Measurements from ENCODE around the gene ENTPD1.
A peak's percentile ranks its signal among the peaks of the same experiment; 100 is the strongest.
"Not testable (repeated sequence)": the region's sequence is repeated elsewhere in the genome, so short reads cannot be mapped to it uniquely, and the experiment has no call there.

Gene ENTPD1

DNA sequence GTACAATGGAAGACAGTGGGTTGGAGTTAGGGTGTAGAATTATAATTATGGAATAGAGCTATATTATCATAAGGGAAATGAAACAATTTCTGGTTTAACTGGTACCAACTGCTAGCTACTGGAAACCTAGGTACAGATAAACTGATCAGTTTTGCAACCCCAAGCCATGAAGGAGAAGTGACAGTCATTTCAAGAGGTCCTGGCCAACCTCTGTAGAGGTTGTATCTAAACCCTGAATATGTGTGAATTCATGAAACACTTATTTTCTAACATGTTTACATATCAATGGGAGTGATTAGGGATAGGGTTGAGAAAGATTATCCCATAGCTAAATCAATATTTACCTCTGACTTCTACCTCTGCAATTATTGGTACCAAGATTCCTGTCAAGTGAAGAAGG is 121.9 kb downstream of the ENTPD1 start:
- no peak for DNase-seq
- Mint-ChIP-seq H3K4me3 (no peak overlapping the region), H3K4me1 (no peaks in the 10 kb centered on the region), H3K9me3 (peaks cover 0 to 17% of the 10 kb centered on the region in 2 donors), H3K27me3 (no peaks in the 10 kb centered on the region), H3K27ac (no peak overlapping the region)
- ATAC-seq, result no peak

DNA sequence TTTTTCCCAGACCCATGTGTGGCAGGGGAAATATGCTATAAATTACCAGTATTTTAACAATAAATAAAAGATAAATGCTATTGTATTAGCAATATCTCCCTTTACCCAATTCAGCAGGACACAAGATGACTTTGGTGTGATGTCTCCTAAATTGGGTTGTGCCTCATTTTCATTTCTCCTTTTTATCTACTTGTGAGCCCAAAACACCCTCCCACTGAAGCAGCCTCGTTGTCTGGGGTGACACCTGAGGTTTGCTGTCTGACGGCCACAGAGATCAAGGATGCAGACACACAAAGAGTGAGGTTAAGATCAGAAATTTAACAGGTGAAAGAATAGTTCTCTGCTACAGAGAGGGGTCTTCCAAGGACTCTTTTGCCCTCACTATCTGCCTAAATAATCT is 124.7 kb downstream of the ENTPD1 start:
- DNase-seq (no peak), ATAC-seq (no peak)
- Mint-ChIP-seq H3K27ac (no peak overlapping the region), H3K4me3 (no peak overlapping the region), H3K27me3 (no peaks in the 10 kb centered on the region), H3K9me3 (peaks cover 0 to under 1% of the 10 kb centered on the region in 2 donors), H3K4me1 (no peaks in the 10 kb centered on the region)

DNA sequence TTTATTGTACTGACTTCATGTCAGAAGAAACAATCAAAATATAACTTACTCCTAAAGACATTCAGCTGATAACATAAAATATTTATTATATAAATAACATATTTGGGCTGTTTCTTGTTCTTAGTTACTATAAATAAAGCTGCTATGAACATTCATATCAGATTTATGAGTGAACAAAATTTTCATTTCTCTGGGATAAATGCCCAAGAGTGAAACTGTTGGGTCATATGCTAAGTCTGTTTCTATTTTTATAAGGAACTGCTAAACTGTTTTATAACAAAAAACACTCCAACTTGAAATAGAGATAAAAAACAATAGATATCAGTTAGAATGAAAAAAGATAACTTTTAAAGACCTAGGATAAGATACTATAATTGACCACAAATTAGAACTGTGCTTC is 125.4 kb downstream of the ENTPD1 start:
- no peak overlapping the region for H3K4me3 Mint-ChIP-seq
- H3K9me3 Mint-ChIP-seq, result no peaks in the 10 kb centered on the region
- no peaks in the 10 kb centered on the region for H3K27me3 Mint-ChIP-seq
- H3K4me1 Mint-ChIP-seq, result no peaks in the 10 kb centered on the region
- no peak for DNase-seq
- no peak for ATAC-seq
- no peak overlapping the region for H3K27ac Mint-ChIP-seq

DNA sequence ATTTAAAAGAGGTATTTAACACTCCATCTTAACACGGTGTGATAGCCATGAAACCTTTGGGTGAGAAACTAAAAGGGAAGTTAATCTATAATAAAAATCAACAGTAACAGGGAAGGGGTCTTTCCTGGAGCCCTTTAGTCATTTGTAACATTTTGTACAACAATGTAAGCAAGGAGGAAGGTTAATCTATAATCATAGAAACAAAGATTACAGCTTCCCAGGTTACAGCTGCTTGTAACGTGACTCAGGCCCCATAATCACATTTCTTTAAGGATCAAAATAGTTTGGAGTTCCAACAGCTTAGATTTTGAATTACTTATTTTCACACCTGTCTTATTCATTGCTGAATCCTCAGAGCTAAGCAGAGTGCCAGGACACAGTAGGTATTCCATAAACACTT is 133.9 kb downstream of the ENTPD1 start:
- Mint-ChIP-seq H3K4me1 (no peaks in the 10 kb centered on the region), H3K4me3 (no peak overlapping the region), H3K27ac (no peak overlapping the region), H3K27me3 (no peaks in the 10 kb centered on the region), H3K9me3 (no peaks in the 10 kb centered on the region)
- DNase-seq, result no peak
- no peak for ATAC-seq

GRCh38 chr10:95896071-95896850 is 140.3 kb downstream of the ENTPD1 start:
- Mint-ChIP-seq H3K4me1 (no peaks in the 10 kb centered on the region), H3K27me3 (no peaks in the 10 kb centered on the region), H3K27ac (peak overlapping the region in 1 of 2 donors; percentile 62), H3K4me3 (no peak overlapping the region), H3K9me3 (no peaks in the 10 kb centered on the region)
- DNase-seq (no peak), ATAC-seq (no peak)

DNA sequence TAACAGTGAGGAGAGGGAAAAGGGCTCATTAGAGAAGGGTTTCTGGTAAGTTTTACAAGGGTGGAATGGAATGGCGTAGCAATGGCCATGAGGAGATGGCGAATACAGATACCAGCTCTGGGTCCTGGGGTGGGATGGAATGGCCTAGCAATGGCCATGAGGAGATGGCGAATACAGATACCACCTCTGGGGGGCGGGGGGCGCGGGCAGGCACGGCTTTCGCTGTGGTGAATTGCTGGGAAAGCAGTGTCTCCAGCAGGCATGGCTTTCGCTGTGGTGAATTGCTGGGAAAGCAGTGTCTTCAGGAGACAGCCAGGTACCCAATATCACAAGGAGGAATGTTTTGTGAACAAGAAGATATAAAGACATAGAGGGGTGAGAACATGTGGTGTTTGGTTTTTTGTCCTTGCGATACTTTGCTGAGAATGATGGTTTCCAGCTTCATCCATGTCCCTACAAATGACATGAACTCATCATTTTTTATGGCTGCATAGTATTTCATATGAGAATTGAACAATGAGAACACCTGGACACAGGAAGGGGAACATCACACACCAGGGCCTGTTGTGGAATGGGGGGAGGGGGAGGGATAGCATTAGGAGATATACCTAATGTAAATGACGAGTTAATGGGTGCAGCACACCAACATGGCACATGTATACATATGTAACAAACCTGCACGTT is 150.1 kb downstream of the ENTPD1 start:
- not testable (repeated sequence) for H3K27ac Mint-ChIP-seq, ATAC-seq, H3K9me3 Mint-ChIP-seq, DNase-seq, H3K27me3 Mint-ChIP-seq
- Mint-ChIP-seq H3K4me3 (peak overlapping the region in 1 of 2 donors; percentile 19), H3K4me1 (peaks cover 17% of the 10 kb centered on the region)

DNA sequence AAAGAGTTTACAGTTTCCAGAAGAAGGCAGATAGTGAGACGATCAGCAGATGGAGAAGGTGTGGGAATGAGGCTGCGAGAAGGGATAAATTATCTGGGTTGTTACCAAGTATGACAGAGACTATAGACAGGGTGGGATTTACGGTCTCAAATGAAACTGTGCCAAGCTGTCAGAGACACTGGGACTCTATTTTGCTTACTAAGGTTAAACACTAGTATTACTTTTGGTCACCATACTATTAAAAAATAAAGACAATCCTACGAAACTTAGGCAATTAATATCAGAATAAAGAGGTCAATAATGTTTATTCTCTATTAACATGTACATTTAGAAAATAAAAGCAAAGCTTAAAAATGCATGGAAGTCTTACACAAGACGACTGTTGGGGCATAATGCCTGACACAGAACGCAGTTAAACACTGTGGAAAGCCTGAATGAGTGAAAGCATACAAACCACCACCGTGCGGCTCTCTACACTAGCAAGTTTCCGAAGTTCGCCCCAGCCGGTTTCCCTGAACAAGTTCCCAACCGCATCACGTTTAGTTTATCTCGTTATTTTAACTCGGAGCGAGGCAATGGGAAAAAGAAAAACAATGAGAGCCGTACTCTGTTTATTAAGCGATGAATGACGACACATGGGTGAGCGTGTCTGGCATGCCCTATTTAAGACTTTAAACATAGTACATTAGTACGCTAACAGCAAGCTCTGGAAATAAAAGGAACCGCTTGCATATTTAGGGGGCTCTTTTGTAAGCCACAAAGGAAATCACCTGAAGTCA is 150.9 kb downstream of the ENTPD1 start:
- DNase-seq, result peak in 1 of 2 donors; percentile 33
- peak; percentile 64 for ATAC-seq
- no peaks in the 10 kb centered on the region for H3K9me3 Mint-ChIP-seq
- H3K4me1 Mint-ChIP-seq, result peaks cover 17% of the 10 kb centered on the region
- peak overlapping the region; percentile 93 to 96 for H3K4me3 Mint-ChIP-seq
- H3K27ac Mint-ChIP-seq, result peak overlapping the region in 1 of 2 donors; percentile 49
- H3K27me3 Mint-ChIP-seq, result no peaks in the 10 kb centered on the region

DNA sequence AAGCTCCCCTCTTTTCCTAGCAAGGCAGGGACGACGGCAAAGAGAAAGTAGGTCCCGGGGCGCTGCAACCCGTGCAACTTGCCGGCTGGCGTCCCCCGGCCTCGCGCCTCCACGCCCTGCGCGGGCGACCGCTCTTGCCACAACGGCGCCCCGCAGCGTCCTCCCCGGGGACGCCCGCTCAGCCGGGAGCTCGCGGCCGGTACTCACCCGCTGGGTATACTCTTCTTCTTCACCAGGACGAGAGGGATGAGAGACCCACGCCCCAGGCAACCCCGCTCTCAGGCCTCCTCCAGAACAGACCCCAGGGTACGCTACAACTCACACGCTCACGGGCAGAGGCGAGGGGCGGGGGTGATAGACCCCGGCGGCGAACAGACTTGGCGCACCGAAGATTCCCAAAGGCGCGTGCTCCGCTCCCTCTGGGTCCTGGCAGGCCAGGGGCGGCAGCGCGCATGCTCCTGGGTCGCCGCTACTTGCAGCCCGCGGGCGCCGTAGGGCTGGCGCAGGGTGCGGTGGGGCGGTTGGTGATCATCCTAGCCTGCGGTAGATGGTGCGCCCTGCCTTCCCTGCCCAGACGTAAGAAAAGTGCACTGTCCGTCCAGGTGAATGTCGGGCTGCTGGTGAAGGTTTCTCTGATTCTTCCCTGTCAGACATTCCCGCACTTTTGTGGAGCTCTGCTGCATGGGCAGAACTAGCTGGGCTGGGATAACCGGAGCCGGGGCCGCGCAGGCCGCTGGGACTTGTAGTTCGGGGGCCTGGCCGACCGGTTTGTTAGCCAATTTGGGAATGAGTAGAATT is 151.7 kb downstream of the ENTPD1 start, which contains the start of gene CC2D2B:
TSS of gene CC2D2B (plus strand) at position 520 of the 798 bp plus-strand sequence. CDS start 3,349 bp downstream, outside the sequence.
- ATAC-seq, result peak; percentile 92
- DNase-seq, result peak; percentile 70
- Mint-ChIP-seq H3K4me1 (peaks cover 17% of the 10 kb centered on the region), H3K27me3 (no peaks in the 10 kb centered on the region), H3K4me3 (peak within 1 kb of the TSS; percentile 93 to 96), H3K27ac (peak within 1 kb of the TSS; percentile 89 to 97), H3K9me3 (no peaks in the 10 kb centered on the region)

DNA sequence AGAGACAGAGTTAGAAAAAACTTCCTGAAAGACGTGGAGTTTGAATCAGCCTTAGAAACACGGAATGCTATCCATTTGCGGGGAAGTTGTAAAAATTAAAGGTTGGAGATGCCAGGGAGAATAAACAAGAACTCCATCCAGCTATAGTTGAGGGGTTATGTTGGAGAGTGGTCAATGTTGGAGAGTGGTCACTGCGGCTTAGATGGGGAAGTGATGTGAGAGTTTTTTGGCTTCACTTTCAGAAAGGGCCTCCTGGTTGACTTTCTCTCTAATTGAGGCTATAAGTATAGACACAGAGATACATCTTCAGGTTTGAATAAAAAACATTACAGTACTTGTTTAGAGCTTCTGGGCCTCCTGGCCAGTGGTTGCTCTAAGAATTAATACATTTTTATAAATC is 152.5 kb downstream of the ENTPD1 start:
- H3K4me1 Mint-ChIP-seq, result peaks cover 17% of the 10 kb centered on the region

DNA sequence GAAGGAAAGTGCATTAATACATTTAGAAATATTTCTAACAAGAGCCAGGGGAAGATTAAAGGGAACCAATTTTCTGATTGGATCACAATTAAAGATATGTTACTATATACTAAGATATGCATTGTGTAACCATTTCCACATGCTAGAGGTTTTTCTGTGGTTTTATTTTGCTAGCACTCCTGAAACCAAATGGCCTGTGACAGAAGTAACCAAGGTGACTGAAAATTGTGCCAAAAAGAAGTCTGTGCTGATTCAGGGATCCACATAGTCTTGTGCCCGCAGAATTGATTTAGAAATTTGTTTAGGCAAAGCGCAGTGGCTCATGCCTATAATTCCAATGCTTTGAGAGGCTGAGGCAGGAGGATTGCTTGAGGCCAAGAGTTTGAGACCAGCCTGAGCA is 153.6 kb downstream of the ENTPD1 start:
- DNase-seq (no peak), ATAC-seq (no peak)
- peaks cover 17% of the 10 kb centered on the region for H3K4me1 Mint-ChIP-seq
- H3K27me3 Mint-ChIP-seq, result peaks cover 13% of the 10 kb centered on the region
- H3K27ac Mint-ChIP-seq, result no peak overlapping the region
- H3K4me3 Mint-ChIP-seq, result no peak overlapping the region
- no peaks in the 10 kb centered on the region for H3K9me3 Mint-ChIP-seq

More for the DNA sequence above, 152.5 kb downstream of the ENTPD1 start:
- no peak overlapping the region for H3K27ac Mint-ChIP-seq
- H3K9me3 Mint-ChIP-seq, result no peaks in the 10 kb centered on the region
- DNase-seq (no peak), ATAC-seq (no peak)
- H3K4me3 Mint-ChIP-seq, result peak overlapping the region in 1 of 2 donors; percentile 93
- peaks cover 6% of the 10 kb centered on the region for H3K27me3 Mint-ChIP-seq

DNA sequence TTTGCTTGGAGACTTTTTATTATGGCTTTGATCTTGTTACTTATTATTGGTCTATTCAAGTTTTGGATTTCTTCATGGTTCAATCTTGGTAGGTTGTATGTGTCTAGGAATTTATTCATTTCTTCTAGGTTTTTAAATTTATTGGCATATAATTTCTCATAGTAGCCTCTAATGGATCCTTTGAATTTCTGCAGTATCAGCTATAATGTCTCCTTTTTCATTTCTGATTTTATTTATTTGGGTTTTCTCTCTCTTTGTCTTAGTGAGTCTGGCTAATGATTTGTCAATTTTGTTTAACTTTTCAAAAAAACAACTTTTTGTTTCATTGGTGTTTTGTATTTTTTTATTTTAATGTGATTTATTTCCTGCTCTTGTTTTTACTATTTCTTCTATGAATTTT is 160.1 kb downstream of the ENTPD1 start:
- H3K9me3 Mint-ChIP-seq, H3K4me3 Mint-ChIP-seq, DNase-seq, H3K27ac Mint-ChIP-seq, H3K4me1 Mint-ChIP-seq, ATAC-seq: not testable (repeated sequence)
- H3K27me3 Mint-ChIP-seq, result peaks cover 25% of the 10 kb centered on the region

All from stimulated activated naive CD8-positive, alpha-beta T cell treated with anti-CD3 and anti-CD28 coated beads, Interleukin-15, amount 100 ng/mL, for 72 hours (primary cell).